T47D (cell line): Measurements from ENCODE around the gene HNF4A.
A peak's percentile ranks its signal among the peaks of the same experiment; 100 is the strongest.

Experiments used
- DNase-seq, 2 experiments: peaks; one replicate each; pipeline versions ENCODE4 v3.0.0 to v3.0.0-alpha.2; 2011 to 2012; ENCODE audit warnings: low read depth in 1 of 2, low spot score in 1 of 2
- JUND ChIP-seq: IDR thresholded peaks from 2 replicates; pipeline ENCODE4 v1.6.1; 2012; ENCODE audit warnings: low read depth
- in situ Hi-C: cut with HindIII; loops from 2 replicates; pipeline ENCODE4 v1.10.0; 2016; ENCODE audit warnings: low sequenced_read_pairs, low pct_unique_long_range_greater_than_20kb

Gene HNF4A

GRCh38 chr20:44475694-44476560 is 120.4 kb downstream of the HNF4A start, which contains the start of gene TTPAL:
Gene TTPAL, plus strand, starts transcription at chr20:44475874. Its CDS starts 4,126 bp downstream, at chr20:44480000.
- peak; percentile 82 to 94 for DNase-seq
- in situ Hi-C loops = no loop called here
- TF ChIP-seq JUND = no peak

- in situ Hi-C loops = no loop called here
- no peak for DNase-seq
- TF ChIP-seq JUND = no peak
Observed at GRCh38 chr20:44477151-44477550, 121.7 kb downstream of the HNF4A start.

GRCh38 chr20:44478206-44478605 is 122.7 kb downstream of the HNF4A start:
- DNase-seq = no peak
- in situ Hi-C loops = no loop called here
- no peak for TF ChIP-seq JUND

GRCh38 chr20:44479643-44480042 is 124.1 kb downstream of the HNF4A start:
- TF ChIP-seq JUND = no peak
- in situ Hi-C loops = no loop called here

GRCh38 chr20:44480097-44480496 is 124.6 kb downstream of the HNF4A start:
- in situ Hi-C loops = no loop called here
- no peak for TF ChIP-seq JUND
- DNase-seq = no peak

More at GRCh38 chr20:44479643-44480042, 124.1 kb downstream of the HNF4A start:
- DNase-seq = no peak

GRCh38 chr20:44481719-44482416 is 126.4 kb downstream of the HNF4A start:
- in situ Hi-C loops = no loop called here
- no peak for TF ChIP-seq JUND
- DNase-seq = no peak

- no peak for DNase-seq
- no peak for TF ChIP-seq JUND
- in situ Hi-C loops = no loop called here
Observed at GRCh38 chr20:44483112-44483511, 127.6 kb downstream of the HNF4A start.
